IPS-15b (cell line): ENCODE data around the gene BMAL1.

Experiments
- H3K27me3 ChIP-seq: one replicate; pipeline ENCODE4 v1.6.1; 2013; ENCODE audit warnings: low read length; ENCODE audit not compliant: control insufficient read depth, insufficient read depth
- H3K36me3 ChIP-seq: one replicate; pipeline ENCODE4 v1.6.1; 2013; ENCODE audit warnings: low read length; ENCODE audit not compliant: control insufficient read depth, insufficient read depth
- H3K4me1 ChIP-seq: one replicate; pipeline ENCODE4 v1.6.1; 2013; ENCODE audit warnings: mild to moderate bottlenecking, low read length; ENCODE audit not compliant: control insufficient read depth, insufficient read depth
- H3K4me3 ChIP-seq: one replicate; pipeline ENCODE4 v1.5.1; 2013; ENCODE audit warnings: low read depth, low read length
- H3K9ac ChIP-seq: one replicate; pipeline ENCODE4 v1.6.1; 2013; ENCODE audit warnings: low read depth, mild to moderate bottlenecking, low read length
- H3K9me3 ChIP-seq: one replicate; pipeline ENCODE4 v1.6.1; 2013; ENCODE audit warnings: mild to moderate bottlenecking, low read length; ENCODE audit not compliant: control insufficient read depth, insufficient read depth

Gene BMAL1

GRCh38 chr11:13339195-13340153 lies 61.9 kb downstream of the BMAL1 start:
- Histone ChIP-seq H3K4me3 (no peak overlapping the region), H3K36me3 (no peaks in the 10 kb centered on the region), H3K9me3 (no peaks in the 10 kb centered on the region), H3K27me3 (no peaks in the 10 kb centered on the region), H3K4me1 (peaks cover 5% of the 10 kb centered on the region), H3K9ac (no peak overlapping the region)

DNA sequence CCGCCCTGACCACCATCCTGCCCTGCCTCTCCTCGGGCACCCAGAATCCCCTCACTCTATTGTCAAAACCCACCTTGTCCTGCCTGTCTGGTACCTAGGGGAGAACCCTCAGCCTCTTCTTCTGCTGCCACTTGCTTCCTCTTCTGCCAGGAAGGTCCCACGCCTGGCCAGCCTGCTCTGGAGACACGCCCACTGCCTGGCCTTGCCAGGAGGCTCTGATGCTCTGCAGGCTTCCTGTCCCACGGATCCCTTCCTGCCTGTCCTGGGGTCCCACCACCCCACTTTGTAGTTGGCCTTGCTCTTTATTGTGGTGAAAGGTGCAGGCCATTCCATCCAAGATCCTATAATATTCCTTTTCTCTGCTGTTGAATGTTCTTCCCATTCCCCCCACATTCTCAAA lies 63.4 kb downstream of the BMAL1 start:
- Histone ChIP-seq H3K9ac (no peak overlapping the region), H3K9me3 (no peaks in the 10 kb centered on the region), H3K27me3 (no peaks in the 10 kb centered on the region), H3K4me3 (no peak overlapping the region), H3K4me1 (peaks cover 3% of the 10 kb centered on the region), H3K36me3 (no peaks in the 10 kb centered on the region)

DNA sequence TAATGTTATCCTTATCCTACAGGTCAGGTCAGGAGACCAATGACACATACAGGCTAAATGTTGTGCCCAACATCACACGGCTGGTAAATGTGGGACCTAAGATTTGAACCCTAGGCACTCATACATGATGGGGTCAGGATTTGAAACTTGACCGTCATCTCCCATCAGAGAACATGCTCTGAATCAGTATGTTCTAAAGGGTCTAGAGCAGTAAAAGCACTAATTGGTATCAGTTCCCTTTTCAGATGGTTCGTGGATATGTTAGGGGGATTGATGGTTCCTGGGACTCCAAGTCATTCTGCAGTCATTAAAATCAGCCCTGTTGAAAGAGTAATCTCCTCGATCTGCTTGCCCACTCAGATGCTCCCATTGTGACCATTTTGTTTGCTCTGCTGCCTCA lies 65.5 kb downstream of the BMAL1 start:
- H3K27me3 ChIP-seq = no peaks in the 10 kb centered on the region
- no peaks in the 10 kb centered on the region for H3K9me3 ChIP-seq
- H3K9ac ChIP-seq = no peak overlapping the region
- H3K36me3 ChIP-seq = no peaks in the 10 kb centered on the region
- no peak overlapping the region for H3K4me3 ChIP-seq
- H3K4me1 ChIP-seq = peaks cover 3% of the 10 kb centered on the region

- H3K27me3 ChIP-seq = no peaks in the 10 kb centered on the region
- no peak overlapping the region for H3K4me3 ChIP-seq
- H3K9me3 ChIP-seq = no peaks in the 10 kb centered on the region
- no peak overlapping the region for H3K9ac ChIP-seq
- no peaks in the 10 kb centered on the region for H3K36me3 ChIP-seq
- peaks cover 3% of the 10 kb centered on the region for H3K4me1 ChIP-seq
Observed at GRCh38 chr11:13343931-13344717, 66.5 kb downstream of the BMAL1 start.

- Histone ChIP-seq H3K27me3 (no peaks in the 10 kb centered on the region), H3K9ac (no peak overlapping the region), H3K4me1 (peaks cover 3% of the 10 kb centered on the region), H3K9me3 (no peaks in the 10 kb centered on the region), H3K4me3 (no peak overlapping the region), H3K36me3 (no peaks in the 10 kb centered on the region)
Observed at GRCh38 chr11:13344818-13345217, 67.2 kb downstream of the BMAL1 start.

GRCh38 chr11:13346470-13346869 lies 68.9 kb downstream of the BMAL1 start:
- Histone ChIP-seq H3K36me3 (no peaks in the 10 kb centered on the region), H3K27me3 (no peaks in the 10 kb centered on the region), H3K9ac (no peak overlapping the region), H3K9me3 (no peaks in the 10 kb centered on the region), H3K4me1 (peaks cover 3% of the 10 kb centered on the region), H3K4me3 (no peak overlapping the region)

- Histone ChIP-seq H3K36me3 (no peaks in the 10 kb centered on the region), H3K27me3 (no peaks in the 10 kb centered on the region), H3K9ac (no peak overlapping the region), H3K4me3 (no peak overlapping the region), H3K4me1 (peaks cover 3% of the 10 kb centered on the region), H3K9me3 (no peaks in the 10 kb centered on the region)
Observed at GRCh38 chr11:13347901-13348300, 70.3 kb downstream of the BMAL1 start.

DNA sequence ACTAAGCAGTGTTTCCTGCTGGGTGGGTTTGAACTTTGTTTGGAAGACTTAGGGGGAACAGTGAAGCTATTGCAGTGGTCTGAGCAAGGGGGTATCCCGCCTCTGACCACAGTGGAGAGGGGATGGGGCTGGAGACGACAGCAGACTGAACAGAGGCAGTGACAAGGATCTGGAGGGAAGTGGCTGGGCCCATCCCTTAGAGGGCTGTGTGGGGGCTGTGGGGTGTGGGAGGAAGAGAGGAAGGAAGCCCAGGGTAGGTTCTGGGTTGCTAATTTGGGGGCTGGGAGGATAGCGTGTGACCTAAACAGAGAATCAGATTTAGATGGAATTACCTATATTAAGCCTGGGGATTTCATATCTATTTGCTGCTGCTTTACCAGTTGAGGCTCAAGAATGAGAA lies 70.7 kb downstream of the BMAL1 start:
- H3K9ac ChIP-seq = no peak overlapping the region
- H3K4me1 ChIP-seq = peaks cover 3% of the 10 kb centered on the region
- H3K4me3 ChIP-seq = no peak overlapping the region

DNA sequence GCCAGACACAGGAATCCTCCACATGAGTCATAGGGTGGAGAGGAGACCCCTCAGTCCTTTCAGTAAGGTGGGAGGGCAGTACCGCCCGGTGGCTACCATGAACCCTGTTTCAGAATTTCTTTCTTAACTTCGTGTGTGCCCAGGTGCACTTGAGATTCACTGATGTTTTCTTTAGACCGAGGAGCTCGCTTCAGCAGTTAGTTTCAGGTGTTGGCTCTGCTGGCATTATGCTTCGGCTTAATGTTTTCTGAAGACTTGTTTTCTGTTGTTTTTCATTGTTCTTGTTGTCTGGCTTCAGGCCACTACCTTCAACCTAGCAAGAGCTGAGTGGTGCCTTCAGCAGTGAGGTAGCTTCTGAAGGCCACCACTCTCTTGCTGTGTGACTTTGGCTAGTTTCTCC lies 71.5 kb downstream of the BMAL1 start:
- Histone ChIP-seq H3K4me1 (no peaks in the 10 kb centered on the region), H3K4me3 (no peak overlapping the region), H3K9me3 (no peaks in the 10 kb centered on the region), H3K36me3 (no peaks in the 10 kb centered on the region), H3K27me3 (no peaks in the 10 kb centered on the region), H3K9ac (no peak overlapping the region)

More for the DNA sequence above, 70.7 kb downstream of the BMAL1 start:
- no peaks in the 10 kb centered on the region for H3K36me3 ChIP-seq
- no peaks in the 10 kb centered on the region for H3K9me3 ChIP-seq
- H3K27me3 ChIP-seq = no peaks in the 10 kb centered on the region

- Histone ChIP-seq H3K27me3 (no peaks in the 10 kb centered on the region), H3K9ac (no peak overlapping the region), H3K4me1 (no peaks in the 10 kb centered on the region), H3K4me3 (no peak overlapping the region), H3K36me3 (no peaks in the 10 kb centered on the region), H3K9me3 (no peaks in the 10 kb centered on the region)
Observed at GRCh38 chr11:13349581-13349980, 72.0 kb downstream of the BMAL1 start.

- H3K4me3 ChIP-seq = no peak overlapping the region
Observed at GRCh38 chr11:13352711-13353110, 75.1 kb downstream of the BMAL1 start.

GRCh38 chr11:13354335-13354734 lies 76.7 kb downstream of the BMAL1 start:
- H3K4me3 ChIP-seq = no peak overlapping the region
- no peak overlapping the region for H3K9ac ChIP-seq
- no peaks in the 10 kb centered on the region for H3K9me3 ChIP-seq
- peaks cover 2% of the 10 kb centered on the region for H3K36me3 ChIP-seq
- H3K4me1 ChIP-seq = no peaks in the 10 kb centered on the region
- H3K27me3 ChIP-seq = no peaks in the 10 kb centered on the region

More at GRCh38 chr11:13352711-13353110, 75.1 kb downstream of the BMAL1 start:
- no peaks in the 10 kb centered on the region for H3K4me1 ChIP-seq
- no peak overlapping the region for H3K9ac ChIP-seq
- no peaks in the 10 kb centered on the region for H3K27me3 ChIP-seq
- no peaks in the 10 kb centered on the region for H3K9me3 ChIP-seq
- peaks cover 1% of the 10 kb centered on the region for H3K36me3 ChIP-seq
